HG03378 (cell line): ENCODE data around the gene PNMT.
"Not testable (repeated sequence)": the region's sequence is repeated elsewhere in the genome, so short reads cannot be mapped to it uniquely, and the experiment has no call there.

Experiments
- ATAC-seq: cut with Tn5 transposase; IDR thresholded peaks from one replicate; pipeline ENCODE4 v1.9.1; 2021; ENCODE audit warnings: mild to moderate bottlenecking, moderate library complexity; ENCODE audit not compliant: unreplicated experiment

The PNMT gene

DNA sequence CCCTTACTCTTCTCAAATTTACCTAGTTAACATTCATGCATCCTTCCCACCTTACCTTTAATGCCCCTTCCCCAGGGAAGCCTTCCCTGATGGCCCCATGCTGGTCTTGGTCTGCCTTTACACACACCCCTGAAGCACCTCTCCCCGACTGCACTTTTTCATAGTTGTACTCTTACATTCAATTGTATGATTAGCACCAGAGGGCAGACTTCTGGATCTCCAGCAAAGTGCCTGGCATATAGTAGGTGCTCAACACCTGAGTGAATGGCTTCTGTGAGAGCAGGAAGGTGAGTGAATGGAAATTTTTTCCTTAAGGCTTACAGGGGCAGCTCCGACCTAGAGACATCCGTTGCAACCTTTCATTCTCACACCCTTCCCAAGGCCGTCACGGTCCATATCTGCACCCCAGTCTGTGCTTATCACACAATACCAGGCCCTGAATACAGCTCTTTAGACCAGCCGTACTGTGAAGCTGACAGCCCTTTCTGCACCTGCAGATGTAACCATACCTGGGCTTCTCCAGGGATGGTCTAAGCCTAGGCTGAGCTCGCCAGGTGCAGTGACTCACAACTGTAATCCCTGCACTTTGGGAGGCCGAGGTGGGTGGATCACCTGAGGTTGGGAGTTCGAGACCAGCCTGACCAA is 15.2 kb downstream of the PNMT start:
- no peak for ATAC-seq

DNA sequence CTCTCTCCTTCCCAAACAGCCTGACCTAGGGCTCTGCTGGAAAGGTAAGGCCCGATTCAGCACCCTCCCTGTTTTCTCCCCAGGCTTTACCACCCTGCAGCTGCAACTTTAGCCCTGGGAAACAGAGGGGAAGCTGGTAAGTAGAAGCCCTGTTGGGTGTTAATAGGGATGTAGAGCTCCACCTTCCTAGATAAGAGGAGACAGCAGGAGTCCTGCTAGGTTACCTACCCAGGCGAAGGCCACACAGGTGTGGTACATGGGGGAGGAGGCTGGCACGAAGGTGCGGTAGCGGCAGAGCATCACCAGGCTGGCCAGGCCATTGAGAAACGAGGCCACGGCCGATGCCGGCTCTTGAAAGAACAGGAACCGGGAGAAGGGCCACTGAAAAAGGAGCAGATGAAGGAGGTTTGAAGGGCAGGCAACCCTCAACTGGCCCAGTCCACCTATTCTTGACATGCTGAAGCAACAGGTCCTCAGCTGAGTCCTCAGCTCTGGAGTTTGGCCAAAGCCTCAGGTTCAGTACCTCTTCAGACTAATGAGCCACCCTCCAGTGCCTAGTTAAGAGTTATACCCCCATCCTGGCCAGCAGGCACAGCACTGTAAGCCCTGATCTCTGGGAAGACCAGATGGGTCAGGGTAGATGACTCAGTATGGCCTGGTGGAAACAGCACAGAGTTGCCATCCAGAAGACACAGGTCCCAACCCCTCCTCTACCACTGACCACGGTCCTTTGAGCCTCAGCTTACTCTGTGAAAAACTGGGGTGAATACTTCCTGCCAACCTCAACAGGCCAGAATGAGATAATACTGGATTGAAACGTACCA is 16.3 kb downstream of the PNMT start:
- no peak for ATAC-seq

DNA sequence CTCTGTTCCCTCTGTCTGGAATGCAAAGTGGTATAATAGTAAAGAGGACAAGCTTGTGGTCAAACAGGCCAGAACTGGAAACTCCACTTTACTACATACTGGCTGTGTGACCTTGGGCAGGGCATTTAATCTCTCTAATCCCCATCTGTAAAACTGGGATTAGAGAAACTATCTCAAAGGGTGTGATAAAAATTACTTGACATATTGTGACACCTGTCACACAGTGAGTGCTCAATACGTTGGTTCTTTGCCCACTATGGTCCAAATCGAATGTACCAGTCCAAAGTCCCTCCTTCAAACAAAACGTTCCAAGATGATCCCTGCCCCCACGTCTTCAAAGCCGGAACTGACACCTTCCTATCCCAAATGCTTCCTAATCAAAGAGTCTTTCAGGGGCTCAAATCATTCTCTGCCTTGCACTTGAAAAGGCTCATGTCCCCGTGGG is 18.9 kb downstream of the PNMT start:
- ATAC-seq: no peak

DNA sequence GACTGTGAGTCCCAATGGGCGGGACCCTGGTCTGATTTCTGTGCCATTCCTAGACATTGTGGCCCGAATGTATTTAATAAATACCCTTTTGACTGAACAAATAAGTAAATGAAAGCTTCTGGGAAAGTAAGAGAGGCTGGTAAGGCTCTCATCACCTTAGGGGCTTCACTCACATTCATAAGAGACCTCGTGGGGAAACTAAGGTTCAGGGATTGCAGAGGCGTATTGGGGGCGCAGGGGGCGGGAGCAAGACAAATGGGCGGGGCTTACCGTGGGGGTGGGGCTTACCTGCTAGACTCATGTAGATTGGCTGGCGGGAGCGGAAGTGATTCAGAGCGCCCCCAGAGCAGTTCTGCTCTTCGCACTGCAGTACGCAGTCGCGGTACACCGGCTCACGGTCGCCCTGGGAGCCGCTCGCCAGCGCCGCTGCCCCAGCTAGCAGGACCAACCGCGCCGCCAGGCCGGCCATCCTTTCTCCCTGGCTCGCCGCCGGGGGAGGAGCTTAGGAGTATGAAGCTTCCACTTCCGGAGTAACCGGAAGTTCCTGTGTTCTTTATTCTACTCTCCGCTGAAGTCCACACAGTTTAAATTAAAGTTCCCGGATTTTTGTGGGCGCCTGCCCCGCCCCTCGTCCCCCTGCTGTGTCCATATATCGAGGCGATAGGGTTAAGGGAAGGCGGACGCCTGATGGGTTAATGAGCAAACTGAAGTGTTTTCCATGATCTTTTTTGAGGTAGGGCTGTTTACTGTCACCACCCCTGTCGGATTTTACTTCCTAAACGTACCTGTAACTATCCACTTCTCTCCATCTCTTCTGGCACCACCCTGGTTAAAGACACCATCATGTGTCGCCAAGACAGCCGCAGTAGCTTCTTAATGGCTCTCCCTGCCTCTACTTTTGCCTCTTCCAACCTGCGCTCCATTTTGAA is 19.6 kb downstream of the PNMT start, which contains the start of gene PGAP3:
PGAP3 (minus strand) TSS at position 512 of the 929 bp plus-strand sequence; CDS start at position 469, 43 bp downstream.
- peak; percentile 83 for ATAC-seq

DNA sequence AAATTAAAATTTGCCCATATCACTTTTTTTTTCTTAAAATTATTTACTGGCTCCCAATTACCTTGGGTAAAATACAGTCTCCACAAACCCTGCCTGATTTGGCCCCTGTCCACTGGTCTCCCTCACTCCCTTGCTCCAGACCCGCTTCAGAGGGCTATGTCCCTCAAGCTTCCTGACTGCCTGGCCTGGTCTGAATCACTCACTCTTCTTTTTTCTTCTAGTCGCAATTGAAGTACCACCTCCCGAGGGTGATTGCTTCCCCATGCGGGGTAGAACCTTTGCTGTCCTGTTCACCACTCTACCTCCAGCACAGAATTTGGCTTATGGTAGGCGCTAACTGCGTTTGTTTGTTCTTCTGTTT is 20.2 kb downstream of the PNMT start:
- ATAC-seq: no peak

DNA sequence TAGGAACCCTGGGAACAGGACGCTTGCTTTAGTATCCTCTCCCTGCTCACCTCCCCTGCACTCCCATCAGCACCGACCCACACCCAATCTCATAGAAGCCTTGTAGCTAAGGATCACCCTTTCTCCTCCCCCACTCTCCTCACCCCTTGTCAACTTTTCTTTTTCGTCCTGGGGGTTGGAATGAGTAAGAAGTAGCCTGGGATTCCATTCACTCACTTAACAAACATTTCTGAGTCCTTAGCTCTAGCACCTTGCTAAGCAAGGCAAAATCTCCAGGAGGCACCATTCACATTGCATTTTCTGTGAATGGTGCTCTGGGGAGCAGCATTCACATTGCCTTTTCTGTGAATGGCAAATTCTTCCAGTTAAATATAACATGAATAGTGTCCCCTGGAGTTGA is 20.7 kb downstream of the PNMT start:
- ATAC-seq: no peak

DNA sequence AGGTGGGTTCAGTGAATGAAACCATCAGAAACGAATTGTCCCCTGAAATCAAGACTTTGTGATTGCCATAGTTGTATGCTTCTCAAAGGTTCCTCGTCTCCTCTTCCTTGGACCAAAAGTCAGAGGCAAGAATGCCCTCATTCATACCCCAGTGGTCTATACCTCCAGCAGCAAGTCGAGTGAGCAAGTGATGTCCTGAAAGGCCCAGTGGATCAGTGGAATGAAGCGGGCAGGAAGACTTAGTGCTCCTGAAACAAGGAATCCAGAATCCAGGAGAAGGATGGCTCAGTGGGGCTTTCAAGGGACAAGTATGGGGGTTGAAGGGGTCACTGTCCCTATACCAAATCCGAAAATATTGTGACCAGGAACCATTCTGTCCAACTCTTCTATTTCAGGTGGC is 26.3 kb downstream of the PNMT start:
- ATAC-seq: no peak

DNA sequence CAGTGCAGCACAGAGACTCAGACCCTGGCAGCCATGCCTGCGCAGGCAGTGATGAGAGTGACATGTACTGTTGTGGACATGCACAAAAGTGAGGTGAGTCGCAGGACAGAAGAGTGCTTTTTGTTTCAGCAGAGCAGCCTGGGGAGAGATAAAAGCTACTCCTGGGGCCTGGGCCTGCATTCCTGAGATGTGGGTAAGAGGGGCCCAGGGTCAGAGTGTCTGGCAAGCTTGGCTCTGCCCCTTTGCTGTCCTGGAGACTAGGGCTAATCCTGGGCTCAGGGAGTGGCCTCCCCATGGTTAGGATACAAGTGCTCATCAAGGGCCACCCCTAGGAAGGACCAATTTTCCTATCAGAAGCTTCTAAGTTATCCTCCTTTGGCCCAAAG is 26.8 kb downstream of the PNMT start:
- no peak for ATAC-seq

DNA sequence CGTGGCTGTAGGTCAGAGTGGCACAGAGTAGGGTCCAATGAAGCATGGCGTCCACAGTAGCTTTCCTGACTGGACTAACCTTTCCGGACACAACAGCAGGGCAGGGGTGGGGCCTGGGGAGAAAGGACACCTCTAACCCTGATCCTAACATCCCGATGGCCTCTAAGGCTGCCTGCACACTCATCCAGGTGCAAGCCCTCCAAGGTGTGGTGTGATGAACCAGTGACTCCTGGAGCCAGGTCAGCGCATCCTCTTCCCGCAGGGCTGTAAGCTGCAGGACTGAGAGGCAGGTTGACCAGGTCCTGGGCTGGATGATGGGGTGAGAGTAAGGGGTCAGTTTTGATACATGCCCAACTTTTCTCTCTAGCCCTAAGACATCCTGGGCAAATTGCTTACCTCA is 28.5 kb downstream of the PNMT start:
- ATAC-seq: no peak

DNA sequence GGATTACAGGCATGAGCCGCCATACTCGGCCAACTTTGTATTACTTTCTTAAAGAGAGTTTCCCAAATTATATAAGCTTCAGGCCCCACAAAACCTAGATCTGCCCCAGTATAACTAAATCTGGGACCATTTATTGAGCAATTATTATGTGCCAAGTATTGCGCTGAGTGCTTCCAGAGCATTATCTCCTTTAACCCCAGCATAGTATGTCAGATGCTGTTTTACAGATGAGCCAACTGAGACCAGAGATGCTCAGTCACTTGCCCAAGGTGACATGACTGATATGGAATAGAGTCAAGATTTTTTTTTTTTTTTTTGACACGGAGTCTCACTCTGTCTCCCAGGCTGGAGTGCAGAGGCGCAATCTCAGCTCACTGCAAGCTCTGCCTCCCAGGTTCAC is 29.7 kb downstream of the PNMT start:
- no peak for ATAC-seq

DNA sequence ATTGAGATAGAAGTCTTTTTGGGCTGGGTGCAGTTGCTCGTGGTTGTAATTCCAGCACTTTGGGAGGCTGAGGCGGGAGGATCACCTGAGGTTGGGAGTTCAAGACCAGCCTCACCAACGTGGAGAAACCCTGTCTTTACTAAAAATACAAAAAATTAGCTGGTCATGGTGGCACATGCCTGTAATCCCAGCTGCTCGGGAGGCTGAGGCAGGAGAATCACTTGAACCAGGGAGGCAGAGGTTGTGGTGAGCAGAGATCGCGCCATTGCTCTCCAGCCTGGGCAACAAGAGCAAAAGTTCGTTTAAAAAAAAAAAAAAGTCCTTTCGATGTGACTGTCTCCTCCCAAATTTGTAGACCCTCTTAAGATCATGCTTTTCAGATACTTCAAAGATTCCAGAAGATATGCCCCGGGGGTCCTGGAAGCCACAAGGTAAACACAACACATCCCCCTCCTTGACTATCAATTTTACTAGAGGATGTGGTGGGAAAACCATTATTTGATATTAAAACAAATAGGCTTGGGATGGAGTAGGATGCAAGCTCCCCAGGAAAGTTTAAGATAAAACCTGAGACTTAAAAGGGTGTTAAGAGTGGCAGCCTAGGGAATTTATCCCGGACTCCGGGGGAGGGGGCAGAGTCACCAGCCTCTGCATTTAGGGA is 31.0 kb downstream of the PNMT start:
- not testable (repeated sequence) for ATAC-seq

DNA sequence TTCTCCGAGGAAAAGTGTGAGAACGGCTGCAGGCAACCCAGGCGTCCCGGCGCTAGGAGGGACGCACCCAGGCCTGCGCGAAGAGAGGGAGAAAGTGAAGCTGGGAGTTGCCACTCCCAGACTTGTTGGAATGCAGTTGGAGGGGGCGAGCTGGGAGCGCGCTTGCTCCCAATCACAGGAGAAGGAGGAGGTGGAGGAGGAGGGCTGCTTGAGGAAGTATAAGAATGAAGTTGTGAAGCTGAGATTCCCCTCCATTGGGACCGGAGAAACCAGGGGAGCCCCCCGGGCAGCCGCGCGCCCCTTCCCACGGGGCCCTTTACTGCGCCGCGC is 31.5 kb downstream of the PNMT start, which contains the start of gene ERBB2:
ERBB2 (plus strand) TSS at position 247 of the 330 bp plus-strand sequence. CDS start 175 bp downstream, outside the sequence.
- ATAC-seq: no peak

DNA sequence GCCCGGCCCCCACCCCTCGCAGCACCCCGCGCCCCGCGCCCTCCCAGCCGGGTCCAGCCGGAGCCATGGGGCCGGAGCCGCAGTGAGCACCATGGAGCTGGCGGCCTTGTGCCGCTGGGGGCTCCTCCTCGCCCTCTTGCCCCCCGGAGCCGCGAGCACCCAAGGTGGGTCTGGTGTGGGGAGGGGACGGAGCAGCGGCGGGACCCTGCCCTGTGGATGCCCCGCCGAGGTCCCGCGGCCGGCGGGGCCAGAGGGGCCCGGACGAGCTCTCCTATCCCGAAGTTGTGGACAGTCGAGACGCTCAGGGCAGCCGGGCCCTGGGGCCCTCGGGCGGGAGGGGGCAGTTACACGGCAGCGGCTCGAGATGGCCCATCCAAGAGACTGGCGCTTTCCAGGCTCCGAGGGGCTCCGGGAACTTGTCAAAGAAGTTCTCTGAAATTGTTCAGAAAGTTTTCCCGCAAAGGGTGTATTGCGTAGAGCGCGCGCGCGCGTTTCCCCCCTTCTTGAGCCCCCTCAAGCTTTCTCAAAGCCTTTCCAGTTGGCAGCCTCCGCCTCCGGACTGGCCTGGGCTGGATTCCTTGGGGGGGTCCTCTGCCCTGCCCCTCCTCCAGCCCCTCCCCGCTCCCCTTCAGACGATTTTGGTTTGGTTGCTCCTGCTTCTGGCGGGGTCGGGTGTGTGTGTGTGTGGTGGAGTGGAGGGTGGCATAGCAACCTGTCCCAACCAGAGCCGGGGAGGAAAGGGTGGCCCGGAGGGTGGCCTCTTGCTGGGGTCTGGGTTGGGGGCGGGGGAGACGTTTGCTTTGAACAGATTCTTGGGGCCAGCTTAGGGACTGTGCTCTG is 32.1 kb downstream of the PNMT start:
- ATAC-seq: no peak

DNA sequence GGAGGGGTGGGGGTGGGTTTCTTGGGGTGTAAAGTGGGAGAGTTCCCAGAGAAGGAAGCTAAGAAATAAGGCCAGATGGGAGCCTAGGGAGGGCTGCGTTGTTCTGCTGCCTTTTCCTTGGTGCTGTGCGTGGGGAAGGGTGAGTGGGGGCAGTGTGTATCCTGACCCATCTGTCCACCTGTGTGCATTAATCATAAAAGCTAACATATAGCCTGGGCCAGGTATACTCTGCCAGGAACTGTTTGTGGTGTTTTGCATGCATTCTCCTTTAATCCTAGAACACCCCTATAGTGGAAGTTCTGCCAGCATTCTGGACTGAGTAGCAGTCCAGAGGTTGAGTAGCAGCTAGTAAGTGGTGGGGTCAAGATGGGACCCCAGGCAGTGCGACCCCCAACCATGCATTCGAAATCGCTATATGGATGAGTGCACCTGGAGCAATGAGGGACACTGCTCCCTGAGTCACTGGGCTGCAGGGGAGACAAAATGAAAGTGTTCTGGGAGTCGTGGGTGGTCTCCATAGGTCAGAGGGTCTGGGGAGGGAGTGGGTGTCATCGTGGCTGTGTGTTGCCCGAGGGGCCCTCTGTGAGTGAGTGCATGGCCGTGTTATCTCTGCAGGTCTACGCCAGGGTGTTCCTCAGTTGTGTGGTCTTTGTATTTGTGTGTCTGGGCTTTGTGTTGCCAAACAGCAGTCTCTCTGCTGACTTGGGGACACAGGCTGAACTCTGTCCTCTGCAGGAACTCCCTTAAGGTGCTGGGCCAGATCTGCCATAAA is 32.9 kb downstream of the PNMT start:
- ATAC-seq: no peak

DNA sequence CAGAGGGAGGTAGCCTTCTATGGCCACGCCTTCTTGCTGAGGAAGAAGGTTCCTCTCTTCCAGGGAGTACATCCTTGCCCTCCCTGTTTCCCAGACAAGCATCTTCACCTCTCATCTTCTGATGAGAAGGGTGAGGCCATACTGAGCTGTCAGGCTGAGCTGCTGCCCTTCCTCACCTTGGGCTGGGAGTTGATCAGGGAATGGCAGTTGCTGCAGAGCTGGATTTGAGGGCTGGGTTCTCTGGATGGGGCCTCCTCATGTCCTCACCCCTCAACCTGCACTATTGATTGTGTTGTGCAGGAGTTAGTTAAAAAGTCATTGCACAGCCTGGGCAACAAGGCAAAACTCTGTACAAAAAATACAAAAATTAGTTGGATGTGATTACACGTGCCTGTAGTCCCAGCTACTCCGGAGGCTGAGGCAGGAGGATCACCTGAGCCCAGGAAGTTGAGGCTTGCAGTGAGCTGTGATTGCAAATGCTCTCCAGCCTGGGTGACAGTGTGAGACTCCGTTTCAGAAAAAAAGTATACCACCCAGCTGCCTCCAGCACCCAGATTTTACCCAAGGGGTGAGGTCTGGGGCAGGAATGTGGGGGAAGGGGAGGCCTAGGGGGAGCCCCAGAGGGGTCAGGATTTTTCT is 33.6 kb downstream of the PNMT start:
- ATAC-seq: no peak

DNA sequence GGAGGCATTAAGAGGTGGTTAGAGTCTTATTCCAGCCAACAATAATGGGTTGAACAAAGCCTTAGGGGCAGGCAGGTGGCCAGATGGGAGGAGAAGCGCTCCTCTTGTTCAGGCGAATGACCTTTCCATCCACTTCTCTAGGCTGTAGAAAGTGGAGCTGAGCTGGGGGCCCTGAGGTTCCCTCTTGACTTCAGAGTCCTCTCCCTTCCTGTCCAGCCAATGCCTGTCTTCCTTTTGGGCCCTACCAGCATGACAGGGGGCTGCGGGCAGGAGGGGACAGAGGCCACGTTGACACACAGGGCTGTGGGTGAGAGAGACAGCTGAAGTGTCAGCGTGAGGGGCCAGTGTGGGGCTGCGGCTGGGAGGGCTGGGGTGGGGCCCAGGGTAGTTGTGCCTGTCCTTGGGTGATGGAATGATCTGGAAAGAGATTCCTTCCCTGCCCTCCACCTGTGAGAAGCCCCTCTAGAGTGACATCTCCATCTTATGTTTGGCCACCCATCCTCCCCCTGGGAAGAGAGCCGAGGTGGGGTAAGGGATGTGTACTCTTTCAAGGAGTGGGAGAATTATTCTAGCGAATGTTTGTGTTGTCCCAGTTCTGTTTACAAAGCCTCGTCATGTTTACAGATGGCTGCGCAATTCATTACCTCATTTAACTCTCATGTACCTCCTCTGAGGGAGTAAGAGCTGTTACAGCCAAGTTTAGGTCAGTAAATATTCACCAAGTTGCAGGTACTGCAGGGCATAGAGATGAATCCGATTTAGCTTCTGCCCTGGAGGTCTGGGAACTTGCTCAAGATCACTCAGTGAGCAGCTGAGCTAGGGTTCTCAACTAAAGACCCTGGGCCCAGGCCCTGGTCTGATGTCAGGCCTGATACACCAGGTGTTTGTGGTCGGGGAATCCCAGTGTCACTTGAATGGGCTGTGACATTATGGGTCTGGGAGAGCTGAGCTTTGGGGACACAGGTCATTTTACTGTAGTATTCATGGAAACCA is 34.9 kb downstream of the PNMT start:
- ATAC-seq: no peak

DNA sequence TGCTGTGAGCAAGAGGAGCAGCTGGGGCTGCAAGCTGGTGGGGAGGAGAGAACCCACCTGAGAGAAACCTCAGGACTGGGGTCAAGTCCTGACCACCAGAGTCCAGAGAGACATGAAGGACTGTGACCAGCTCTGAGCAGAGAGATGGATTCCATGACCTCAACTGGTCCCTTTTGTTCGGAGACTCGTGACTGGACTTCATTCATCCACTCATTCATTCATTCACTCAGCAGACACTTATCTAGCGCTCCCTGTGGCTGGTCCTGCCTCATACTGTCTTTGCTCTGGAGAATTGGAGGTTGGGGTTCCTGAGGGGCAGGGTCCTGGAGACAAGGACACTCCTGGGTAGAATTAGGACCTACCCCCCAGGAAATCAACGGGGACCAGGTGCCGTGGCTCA is 35.7 kb downstream of the PNMT start:
- no peak for ATAC-seq
